Measurements from ENCODE around the gene DHX58.
"Not testable (repeated sequence)": the region's sequence is repeated elsewhere in the genome, so short reads cannot be mapped to it uniquely, and the experiment has no call there.

The DHX58 gene

GRCh38 chr17:42112552-42113176, at the start of gene DHX58:
Gene DHX58 (minus strand): TSS chr17:42112714. CDS start chr17:42111892, 822 bp downstream.
- DNase-seq, result peak; percentile 97

- no peak for DNase-seq
Measured at GRCh38 chr17:42160531-42160910, 48.0 kb upstream of the DHX58 start.

- no peak for DNase-seq
Measured at GRCh38 chr17:42159796-42160530, 47.4 kb upstream of the DHX58 start.

- DNase-seq, result no peak
Measured at GRCh38 chr17:42155614-42156045, 43.1 kb upstream of the DHX58 start.

- peak; percentile 66 for DNase-seq
Measured at GRCh38 chr17:42153919-42154742, 41.6 kb upstream of the DHX58 start.

GRCh38 chr17:42146911-42147607, 34.5 kb upstream of the DHX58 start:
- DNase-seq, result no peak

GRCh38 chr17:42143138-42143537, 30.6 kb upstream of the DHX58 start:
- not testable (repeated sequence) for DNase-seq

- no peak for DNase-seq
Measured at GRCh38 chr17:42142371-42142896, 29.9 kb upstream of the DHX58 start.

- no peak for DNase-seq
Measured at GRCh38 chr17:42141382-42141781, 28.9 kb upstream of the DHX58 start.

GRCh38 chr17:42140690-42141089, 28.2 kb upstream of the DHX58 start:
- DNase-seq, result not testable (repeated sequence)

GRCh38 chr17:42138749-42139492, 26.4 kb upstream of the DHX58 start:
- no peak for DNase-seq

- DNase-seq, result no peak
Measured at GRCh38 chr17:42136654-42137051, 24.1 kb upstream of the DHX58 start.

- DNase-seq, result peak; percentile 84
Measured at GRCh38 chr17:42135664-42136653, 23.4 kb upstream of the DHX58 start.

GRCh38 chr17:42135151-42135550, 22.6 kb upstream of the DHX58 start:
- DNase-seq, result no peak

- DNase-seq, result no peak
Measured at GRCh38 chr17:42133461-42134041, 21.0 kb upstream of the DHX58 start.

- DNase-seq, result peak; percentile 88
Measured at GRCh38 chr17:42132941-42133340, 20.4 kb upstream of the DHX58 start.

- DNase-seq, result peak; percentile 56
Measured at GRCh38 chr17:42131981-42132432, 19.5 kb upstream of the DHX58 start.

- no peak for DNase-seq
Measured at GRCh38 chr17:42131232-42131631, 18.7 kb upstream of the DHX58 start.

GRCh38 chr17:42130310-42130936, 17.9 kb upstream of the DHX58 start:
- no peak for DNase-seq

Measured in suppressor macrophage treated with lipopolysaccharide for 4 hours (primary cell).